DOHH2 (cell line): ENCODE data around the gene ATP2A2.

ENCODE experiments used
- EZH2phosphoT487 ChIP-seq: fragments of 200-600 bp; sonication (generic); IDR thresholded peaks from 2 replicates; pipeline ENCODE4 v1.6.1; 2017; ENCODE audit warnings: borderline replicate concordance, mild to moderate bottlenecking, antibody characterized with exemption, low read length, moderate library complexity, mixed read lengths
- TF ChIP-seq, protein P1 (sequence below): fragments of 200-600 bp; sonication (generic); IDR thresholded peaks from one replicate; pipeline ENCODE4 v1.5.1; 2014; ENCODE audit warnings: antibody characterized with exemption, mild to moderate bottlenecking, low read depth, low read length; ENCODE audit not compliant: poor library complexity, severe bottlenecking

DNA sequence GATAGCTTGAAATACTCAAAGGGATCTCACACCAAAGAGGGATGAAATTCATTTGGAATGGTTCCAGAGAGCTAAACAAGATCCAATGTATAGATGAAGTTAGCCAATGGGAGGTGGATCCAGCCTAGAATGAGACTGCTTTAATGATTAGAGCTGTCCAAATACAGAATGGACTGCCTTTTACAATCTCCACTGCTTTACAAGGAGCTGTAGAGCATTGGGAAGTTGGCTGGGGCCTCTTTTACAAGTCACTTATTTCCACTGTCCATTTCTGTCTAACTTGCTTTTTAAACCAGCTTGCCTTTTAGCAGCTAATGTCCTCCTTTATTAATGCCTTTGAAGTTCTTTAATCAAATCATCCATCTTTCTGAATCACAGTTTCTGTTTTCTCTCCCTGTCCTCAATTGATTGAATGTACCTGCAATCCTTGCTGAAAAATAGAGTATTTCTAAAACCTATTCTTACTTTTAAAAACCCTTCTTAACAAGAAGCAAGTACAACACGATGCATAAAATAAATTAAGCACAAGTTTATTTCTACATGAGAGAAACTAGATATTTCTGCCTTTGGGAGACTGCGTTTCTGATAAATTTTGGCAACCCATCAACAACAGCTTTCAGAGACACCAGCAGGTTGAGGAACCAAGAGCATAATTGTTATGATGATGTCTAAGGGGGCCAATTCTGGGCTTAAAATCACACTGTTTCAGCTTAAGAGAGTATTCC is 3.4 kb upstream of the ATP2A2 start:
- TF ChIP-seq, protein P1, sequence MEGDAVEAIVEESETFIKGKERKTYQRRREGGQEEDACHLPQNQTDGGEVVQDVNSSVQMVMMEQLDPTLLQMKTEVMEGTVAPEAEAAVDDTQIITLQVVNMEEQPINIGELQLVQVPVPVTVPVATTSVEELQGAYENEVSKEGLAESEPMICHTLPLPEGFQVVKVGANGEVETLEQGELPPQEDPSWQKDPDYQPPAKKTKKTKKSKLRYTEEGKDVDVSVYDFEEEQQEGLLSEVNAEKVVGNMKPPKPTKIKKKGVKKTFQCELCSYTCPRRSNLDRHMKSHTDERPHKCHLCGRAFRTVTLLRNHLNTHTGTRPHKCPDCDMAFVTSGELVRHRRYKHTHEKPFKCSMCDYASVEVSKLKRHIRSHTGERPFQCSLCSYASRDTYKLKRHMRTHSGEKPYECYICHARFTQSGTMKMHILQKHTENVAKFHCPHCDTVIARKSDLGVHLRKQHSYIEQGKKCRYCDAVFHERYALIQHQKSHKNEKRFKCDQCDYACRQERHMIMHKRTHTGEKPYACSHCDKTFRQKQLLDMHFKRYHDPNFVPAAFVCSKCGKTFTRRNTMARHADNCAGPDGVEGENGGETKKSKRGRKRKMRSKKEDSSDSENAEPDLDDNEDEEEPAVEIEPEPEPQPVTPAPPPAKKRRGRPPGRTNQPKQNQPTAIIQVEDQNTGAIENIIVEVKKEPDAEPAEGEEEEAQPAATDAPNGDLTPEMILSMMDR, result no peak
- TF ChIP-seq EZH2phosphoT487, result no peak
